H1 (cell line): ENCODE measurements around the gene ELP5. TPM values are rescaled to one million over a fixed set of nuclear protein-coding genes. Genes with fewer than 3 reads are reported as not detected.

ENCODE experiments used
- BACH1 ChIP-seq: IDR thresholded peaks from 2 replicates; pipeline ENCODE4 v1.6.1; 2012; ENCODE audit warnings: low read length, improper control_type of control experiment
- CBX8 ChIP-seq: fragments of 300-800, 300-1000 bp; sonication (generic); IDR thresholded peaks from 2 replicates; pipeline ENCODE4 v1.7.1; 2016; ENCODE audit warnings: low read depth, low read length, borderline replicate concordance
- CHD7 ChIP-seq: fragments of 300-600 bp; sonication (generic); IDR thresholded peaks from 2 replicates; pipeline ENCODE4 v1.7.1; 2012; ENCODE audit warnings: low read length, moderate library complexity, mild to moderate bottlenecking, inconsistent platforms; ENCODE audit not compliant: insufficient replicate concordance
- FOSL1 ChIP-seq: IDR thresholded peaks from 2 replicates; pipeline ENCODE4 v1.6.1; 2011; ENCODE audit warnings: mild to moderate bottlenecking, low read depth, low read length, moderate library complexity; ENCODE audit not compliant: insufficient read depth
- HDAC6 ChIP-seq: IDR thresholded peaks from one replicate; pipeline ENCODE4 v1.7.1; 2012; ENCODE audit warnings: low read depth, mild to moderate bottlenecking, inconsistent platforms, low read length, moderate library complexity
- KDM5A ChIP-seq: fragments of 200-600 bp; IDR thresholded peaks from 2 replicates; pipeline ENCODE4 v1.7.1; 2012; ENCODE audit warnings: mild to moderate bottlenecking, low read length, inconsistent platforms, mixed read lengths
- NANOG ChIP-seq: IDR thresholded peaks from 2 replicates; pipeline ENCODE4 v1.6.1; 2011; ENCODE audit warnings: low read length, low read depth, mild to moderate bottlenecking, inconsistent platforms; ENCODE audit not compliant: insufficient read depth, poor library complexity, severe bottlenecking
- POLR2A ChIP-seq, 2 experiments: IDR thresholded peaks; 1 replicate in 1 of 2; 2 replicates in 1 of 2; pipeline ENCODE4 v1.6.1; 2011; ENCODE audit warnings: low read depth in 2 of 2, low read length in 2 of 2, mild to moderate bottlenecking in 2 of 2; ENCODE audit errors: control extremely low read depth in 1 of 2
- RBBP5 ChIP-seq: IDR thresholded peaks from 2 replicates; pipeline ENCODE4 v1.7.1; 2012; ENCODE audit warnings: low read depth, mild to moderate bottlenecking, inconsistent platforms, low read length, moderate library complexity, borderline replicate concordance
- TBP ChIP-seq: IDR thresholded peaks from 2 replicates; pipeline ENCODE4 v1.6.1; 2011; ENCODE audit warnings: low read depth, low read length, improper control_type of control experiment
- polyA plus RNA-seq, 7 experiments: library from polyadenylated mRNA; depleted of rRNA in 3 of 7; stranded (reverse) in 5 of 7; unstranded in 2 of 7; fragments of >200 nt in 5 of 7; fragments of 200-250 nt in 2 of 7; gene quantifications; 1 replicate in 5 of 7; 2 replicates in 1 of 7; 4 replicates in 1 of 7; pipeline versions ENCODE4 v1.2.1 to v1.2.3, GENCODE V29; 2011 to 2013; ENCODE audit warnings: missing spikeins in 2 of 7, mixed read lengths in 2 of 7
- total RNA-seq: library from RNA; stranded (reverse); fragmentation: NEBNext Ultra II Directional; extraction: Animal tissue kit (Norgen Biotek cat#: 25700); gene quantifications from 2 replicates; pipeline ENCODE4 v1.2.1, GENCODE V29; 2021

ELP5 gene
- total and polyA plus RNA-seq, 2 of the 8 experiments (the other 6 are each of a cell fraction or from before 2014, with no cell fraction given): 75.4 to 107 TPM

GRCh38 chr17:7215652-7216180, 36.3 kb upstream of the ELP5 start (continued):
- TF ChIP-seq CHD7 (no peak), CBX8 (no peak), FOSL1 (no peak), RBBP5 (0 out of 2 replicates have a peak, but pooled peaks have one; percentile 32), BACH1 (no peak), KDM5A (no peak), HDAC6 (no peak), NANOG (no peak), POLR2A (IDR thresholded peaks at IDR 0.05; ENCODE audit: control extremely low read depth in 1 of 2, low read depth in 2 of 2, low read length in 2 of 2) (0 out of 3 replicates have a peak, but pooled peaks of 1 of the 2 experiments have one; percentile 25), TBP (no peak)
